Stimulated activated naive CD8-positive, alpha-beta T cell treated with anti-CD3 and anti-CD28 coated beads, Interleukin-15, amount 100 ng/mL, for 72 hours (primary cell): Measurements from ENCODE around the gene ERC2.

Experiments
- ATAC-seq: fragments of 150-1000 bp; cut with Tn5 transposase; 2 replicates; pipeline ENCODE4 v1.10.0; 2021; ENCODE audit warnings: mild to moderate bottlenecking, moderate library complexity
- DNase-seq, 2 donors: peaks; one replicate each; pipeline ENCODE4 v3.0.0; 2021 to 2022
- H3K27ac Mint-ChIP-seq, 2 donors: one replicate each; pipeline ENCODE4 v1.8.0; 2022; ENCODE audit warnings: mild to moderate bottlenecking in 2 of 2, mixed read lengths in 2 of 2, moderate library complexity in 2 of 2
- H3K27me3 Mint-ChIP-seq: one replicate; pipeline ENCODE4 v1.8.0; 2022; ENCODE audit warnings: mixed read lengths
- H3K4me1 Mint-ChIP-seq: one replicate; pipeline ENCODE4 v1.8.0; 2022; ENCODE audit warnings: mild to moderate bottlenecking, mixed read lengths
- H3K4me3 Mint-ChIP-seq, 2 donors: one replicate each; pipeline ENCODE4 v1.8.0; 2022; ENCODE audit warnings: mild to moderate bottlenecking in 2 of 2, mixed read lengths in 2 of 2, moderate library complexity in 1 of 2
- H3K9me3 Mint-ChIP-seq, 2 donors: one replicate each; pipeline ENCODE4 v1.8.0; 2022; ENCODE audit warnings: mixed read lengths in 2 of 2

Gene ERC2

GRCh38 chr3:55746808-55747413 is 721.4 kb downstream of the ERC2 start:
- Mint-ChIP-seq H3K27me3 (no peaks in the 10 kb centered on the region), H3K4me1 (no peaks in the 10 kb centered on the region), H3K27ac (no peak overlapping the region), H3K9me3 (no peaks in the 10 kb centered on the region), H3K4me3 (no peak overlapping the region)
- ATAC-seq = no peak
- DNase-seq = no peak

GRCh38 chr3:55742832-55743136 is 725.5 kb downstream of the ERC2 start:
- DNase-seq (no peak), ATAC-seq (no peak)
- no peaks in the 10 kb centered on the region for H3K4me1 Mint-ChIP-seq
- H3K27me3 Mint-ChIP-seq = no peaks in the 10 kb centered on the region
- H3K27ac Mint-ChIP-seq = no peak overlapping the region
- H3K9me3 Mint-ChIP-seq = peaks cover 0 to 7% of the 10 kb centered on the region in 2 donors
- H3K4me3 Mint-ChIP-seq = no peak overlapping the region

GRCh38 chr3:55742022-55742831 is 726.0 kb downstream of the ERC2 start:
- Mint-ChIP-seq H3K9me3 (peaks cover 0 to 7% of the 10 kb centered on the region in 2 donors), H3K27ac (no peak overlapping the region), H3K4me1 (no peaks in the 10 kb centered on the region), H3K27me3 (no peaks in the 10 kb centered on the region), H3K4me3 (no peak overlapping the region)
- DNase-seq (no peak), ATAC-seq (no peak)

GRCh38 chr3:55737186-55737585 is 731.1 kb downstream of the ERC2 start:
- ATAC-seq (no peak), DNase-seq (no peak)
- Mint-ChIP-seq H3K4me3 (no peak overlapping the region), H3K27me3 (no peaks in the 10 kb centered on the region), H3K9me3 (peaks cover 0 to 7% of the 10 kb centered on the region in 2 donors), H3K4me1 (no peaks in the 10 kb centered on the region), H3K27ac (no peak overlapping the region)

- Mint-ChIP-seq H3K9me3 (peaks cover 0 to 7% of the 10 kb centered on the region in 2 donors), H3K4me3 (no peak overlapping the region), H3K4me1 (no peaks in the 10 kb centered on the region), H3K27ac (no peak overlapping the region), H3K27me3 (no peaks in the 10 kb centered on the region)
- DNase-seq (no peak), ATAC-seq (no peak)
Measured at GRCh38 chr3:55735976-55736375, 732.3 kb downstream of the ERC2 start.

GRCh38 chr3:55731741-55732140 is 736.5 kb downstream of the ERC2 start:
- Mint-ChIP-seq H3K4me1 (no peaks in the 10 kb centered on the region), H3K27me3 (peaks cover 4% of the 10 kb centered on the region), H3K4me3 (no peak overlapping the region), H3K9me3 (no peaks in the 10 kb centered on the region), H3K27ac (no peak overlapping the region)
- ATAC-seq (no peak), DNase-seq (no peak)

- Mint-ChIP-seq H3K4me1 (no peaks in the 10 kb centered on the region), H3K9me3 (no peaks in the 10 kb centered on the region), H3K4me3 (no peak overlapping the region), H3K27ac (no peak overlapping the region), H3K27me3 (peaks cover 15% of the 10 kb centered on the region)
- DNase-seq = no peak
- ATAC-seq = no peak
Measured at GRCh38 chr3:55729546-55729945, 738.7 kb downstream of the ERC2 start.

GRCh38 chr3:55728461-55729100 is 739.7 kb downstream of the ERC2 start:
- peaks cover 21% of the 10 kb centered on the region for H3K27me3 Mint-ChIP-seq
- DNase-seq (no peak), ATAC-seq (no peak)
- H3K9me3 Mint-ChIP-seq = no peaks in the 10 kb centered on the region
- H3K27ac Mint-ChIP-seq = no peak overlapping the region
- H3K4me3 Mint-ChIP-seq = no peak overlapping the region
- no peaks in the 10 kb centered on the region for H3K4me1 Mint-ChIP-seq

GRCh38 chr3:55726501-55726775 is 741.8 kb downstream of the ERC2 start:
- ATAC-seq (no peak), DNase-seq (no peak)
- Mint-ChIP-seq H3K4me3 (no peak overlapping the region), H3K27ac (no peak overlapping the region), H3K27me3 (peaks cover 32% of the 10 kb centered on the region), H3K9me3 (no peaks in the 10 kb centered on the region), H3K4me1 (no peaks in the 10 kb centered on the region)

- ATAC-seq = no peak
- H3K9me3 Mint-ChIP-seq = no peaks in the 10 kb centered on the region
- H3K4me3 Mint-ChIP-seq = no peak overlapping the region
- no peak overlapping the region for H3K27ac Mint-ChIP-seq
- no peak for DNase-seq
- H3K27me3 Mint-ChIP-seq = peaks cover 32% of the 10 kb centered on the region
- no peaks in the 10 kb centered on the region for H3K4me1 Mint-ChIP-seq
Measured at GRCh38 chr3:55725681-55726500, 742.4 kb downstream of the ERC2 start.

GRCh38 chr3:55724821-55725220 is 743.4 kb downstream of the ERC2 start:
- Mint-ChIP-seq H3K4me1 (no peaks in the 10 kb centered on the region), H3K4me3 (no peak overlapping the region), H3K27me3 (peaks cover 32% of the 10 kb centered on the region), H3K9me3 (no peaks in the 10 kb centered on the region), H3K27ac (no peak overlapping the region)
- no peak for DNase-seq
- ATAC-seq = no peak

- Mint-ChIP-seq H3K9me3 (no peaks in the 10 kb centered on the region), H3K27ac (no peak overlapping the region), H3K4me1 (no peaks in the 10 kb centered on the region), H3K27me3 (peaks cover 32% of the 10 kb centered on the region), H3K4me3 (no peak overlapping the region)
- no peak for DNase-seq
- ATAC-seq = no peak
Measured at GRCh38 chr3:55724407-55724784, 743.9 kb downstream of the ERC2 start.

GRCh38 chr3:55723653-55724406 is 744.4 kb downstream of the ERC2 start:
- DNase-seq = no peak
- Mint-ChIP-seq H3K4me1 (no peaks in the 10 kb centered on the region), H3K9me3 (no peaks in the 10 kb centered on the region), H3K27me3 (peaks cover 32% of the 10 kb centered on the region), H3K27ac (no peak overlapping the region), H3K4me3 (no peak overlapping the region)
- no peak for ATAC-seq

GRCh38 chr3:55721716-55722484 is 746.4 kb downstream of the ERC2 start:
- peak in 1 of 2 donors; percentile 15 for DNase-seq
- Mint-ChIP-seq H3K27ac (no peak overlapping the region), H3K27me3 (peaks cover 38% of the 10 kb centered on the region), H3K4me1 (no peaks in the 10 kb centered on the region), H3K4me3 (no peak overlapping the region), H3K9me3 (no peaks in the 10 kb centered on the region)
- no peak for ATAC-seq

GRCh38 chr3:55720614-55721013 is 747.7 kb downstream of the ERC2 start:
- Mint-ChIP-seq H3K27ac (no peak overlapping the region), H3K9me3 (no peaks in the 10 kb centered on the region), H3K4me3 (no peak overlapping the region), H3K27me3 (peaks cover 25% of the 10 kb centered on the region), H3K4me1 (no peaks in the 10 kb centered on the region)
- ATAC-seq = peak; percentile 76
- DNase-seq = no peak
